ENCODE results near the gene MYLK4.

MYLK4 gene

GRCh38 chr6:2755456-2755855 is 4.7 kb upstream of the MYLK4 start:
- no peak for DNase-seq

GRCh38 chr6:2754911-2755310 is 4.2 kb upstream of the MYLK4 start:
- no peak for DNase-seq

GRCh38 chr6:2754393-2754792 is 3.7 kb upstream of the MYLK4 start:
- DNase-seq = no peak

GRCh38 chr6:2753743-2754142 is 3.0 kb upstream of the MYLK4 start:
- no peak for DNase-seq

GRCh38 chr6:2753110-2753489 is 2.4 kb upstream of the MYLK4 start:
- no peak for DNase-seq

- DNase-seq = no peak
These were observed 1.9 kb upstream of the MYLK4 start for GRCh38 chr6:2752477-2753109.

- DNase-seq = no peak
These were observed 1.1 kb upstream of the MYLK4 start for GRCh38 chr6:2751871-2752270.

- DNase-seq = peak; percentile 61
These were observed 637 bp downstream of the MYLK4 start for GRCh38 chr6:2749969-2750600.

GRCh38 chr6:2748183-2748582 is 2.5 kb downstream of the MYLK4 start:
- DNase-seq = no peak

- DNase-seq = peak; percentile 57
These were observed 4.1 kb downstream of the MYLK4 start for GRCh38 chr6:2746557-2747061.

GRCh38 chr6:2745246-2745645 is 5.5 kb downstream of the MYLK4 start:
- DNase-seq = no peak

- no peak for DNase-seq
These were observed 5.9 kb downstream of the MYLK4 start for GRCh38 chr6:2744778-2745177.

- no peak for DNase-seq
These were observed 6.4 kb downstream of the MYLK4 start for GRCh38 chr6:2744209-2744771.

- no peak for DNase-seq
These were observed 7.2 kb downstream of the MYLK4 start for GRCh38 chr6:2743280-2744208.

- DNase-seq = peak; percentile 50
These were observed 9.0 kb downstream of the MYLK4 start for GRCh38 chr6:2741756-2742155.

- DNase-seq = no peak
These were observed 10.1 kb downstream of the MYLK4 start for GRCh38 chr6:2740581-2740980.

GRCh38 chr6:2739335-2739734 is 11.4 kb downstream of the MYLK4 start:
- DNase-seq = peak; percentile 61

- peak; percentile 64 for DNase-seq
These were observed 12.2 kb downstream of the MYLK4 start for GRCh38 chr6:2738373-2738979.

GRCh38 chr6:2737885-2738284 is 12.8 kb downstream of the MYLK4 start:
- DNase-seq = no peak

- no peak for DNase-seq
These were observed 16.1 kb downstream of the MYLK4 start for GRCh38 chr6:2734488-2735166.

GRCh38 chr6:2733736-2734480 is 16.8 kb downstream of the MYLK4 start:
- DNase-seq = no peak
